Large intestine (tissue), 3 donors: ENCODE measurements around the gene DCTPP1. TPM values are rescaled to one million over a fixed set of nuclear protein-coding genes. Genes with fewer than 3 reads are reported as not detected.
A peak's percentile ranks its signal among the peaks of the same experiment; 100 is the strongest.
"Not testable (repeated sequence)": the region's sequence is repeated elsewhere in the genome, so short reads cannot be mapped to it uniquely, and the experiment has no call there.

Experiments
- DNase-seq, 2 donors: peaks; one replicate each; pipeline versions ENCODE4 v3.0.0 to v3.0.0-alpha.2; 2013
- H3K27ac ChIP-seq: one replicate; pipeline ENCODE4 v1.5.1; 2013; ENCODE audit warnings: low read length
- H3K27me3 ChIP-seq: 2 replicates; pipeline ENCODE4 v1.6.1; 2013; ENCODE audit warnings: low read length; ENCODE audit not compliant: control insufficient read depth, insufficient read depth
- H3K36me3 ChIP-seq: 2 replicates; pipeline ENCODE4 v1.6.1; 2013; ENCODE audit warnings: low read length; ENCODE audit not compliant: control insufficient read depth, insufficient read depth
- H3K4me1 ChIP-seq: one replicate; pipeline ENCODE4 v1.6.1; 2013; ENCODE audit warnings: low read length; ENCODE audit not compliant: control insufficient read depth, insufficient read depth
- H3K4me3 ChIP-seq: one replicate; pipeline ENCODE4 v1.5.1; 2013; ENCODE audit warnings: low read length
- H3K9me3 ChIP-seq: one replicate; pipeline ENCODE4 v1.6.1; 2013; ENCODE audit warnings: mild to moderate bottlenecking, low read depth, low read length, moderate library complexity; ENCODE audit not compliant: control insufficient read depth
- WGBS: methylation state at CpG from one replicate; pipeline ENCODE4 v1.1.5; 2013; ENCODE audit warnings: low lambda C conversion rate; ENCODE audit not compliant: insufficient coverage; 5-methylcytosine and 5-hydroxymethylcytosine counted together
- polyA plus RNA-seq: library from polyadenylated mRNA; unstranded; fragments of 120-200 nt; gene quantifications from one replicate; pipeline ENCODE4 v1.2.1, GENCODE V29; 2013

Gene DCTPP1
- polyA plus RNA-seq, 1 donor, result 41.6 TPM

DNA sequence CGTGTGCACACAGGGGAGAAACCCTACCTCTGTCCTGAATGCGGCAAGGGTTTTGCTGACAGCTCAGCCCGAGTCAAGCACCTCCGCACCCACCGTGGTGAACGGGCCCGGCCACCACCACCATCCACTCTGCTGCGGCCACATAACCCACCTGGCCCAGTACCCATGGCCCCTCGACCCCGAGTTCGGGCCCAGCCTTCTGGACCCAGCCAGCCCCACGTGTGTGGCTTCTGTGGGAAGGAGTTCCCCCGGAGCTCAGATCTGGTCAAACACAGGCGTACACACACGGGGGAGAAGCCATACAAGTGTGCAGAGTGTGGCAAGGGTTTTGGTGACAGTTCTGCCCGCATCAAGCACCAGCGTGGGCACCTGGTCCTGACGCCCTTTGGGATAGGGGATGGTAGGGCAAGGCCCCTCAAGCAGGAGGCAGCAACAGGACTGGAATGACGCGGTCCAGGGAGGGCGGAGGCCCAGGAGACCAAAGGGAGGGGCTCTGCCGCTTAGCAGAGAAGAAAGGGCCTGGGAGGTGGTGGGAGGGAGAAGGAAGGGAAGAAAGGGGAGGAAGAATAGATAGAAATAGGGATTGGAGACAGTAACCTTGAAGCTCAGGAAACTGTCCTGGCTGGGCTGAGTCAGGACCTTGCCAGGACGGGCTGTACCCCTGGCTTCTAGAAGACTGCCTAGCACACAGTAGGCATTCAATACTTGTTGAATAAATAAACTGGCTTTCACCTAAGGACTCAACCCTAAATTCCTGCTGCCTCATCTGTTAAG lies 31.0 kb downstream of the DCTPP1 start:
- Histone ChIP-seq H3K27ac (peak overlapping the region; percentile 87), H3K4me3 (no peak overlapping the region), H3K27me3 (no peaks in the 10 kb centered on the region), H3K4me1 (peaks cover 27% of the 10 kb centered on the region), H3K9me3 (peaks cover 7% of the 10 kb centered on the region), H3K36me3 (peaks cover 16% of the 10 kb centered on the region)
- 54% methylated on average over 2 of the region's 23 CpGs for WGBS
- DNase-seq, result no peak

DNA sequence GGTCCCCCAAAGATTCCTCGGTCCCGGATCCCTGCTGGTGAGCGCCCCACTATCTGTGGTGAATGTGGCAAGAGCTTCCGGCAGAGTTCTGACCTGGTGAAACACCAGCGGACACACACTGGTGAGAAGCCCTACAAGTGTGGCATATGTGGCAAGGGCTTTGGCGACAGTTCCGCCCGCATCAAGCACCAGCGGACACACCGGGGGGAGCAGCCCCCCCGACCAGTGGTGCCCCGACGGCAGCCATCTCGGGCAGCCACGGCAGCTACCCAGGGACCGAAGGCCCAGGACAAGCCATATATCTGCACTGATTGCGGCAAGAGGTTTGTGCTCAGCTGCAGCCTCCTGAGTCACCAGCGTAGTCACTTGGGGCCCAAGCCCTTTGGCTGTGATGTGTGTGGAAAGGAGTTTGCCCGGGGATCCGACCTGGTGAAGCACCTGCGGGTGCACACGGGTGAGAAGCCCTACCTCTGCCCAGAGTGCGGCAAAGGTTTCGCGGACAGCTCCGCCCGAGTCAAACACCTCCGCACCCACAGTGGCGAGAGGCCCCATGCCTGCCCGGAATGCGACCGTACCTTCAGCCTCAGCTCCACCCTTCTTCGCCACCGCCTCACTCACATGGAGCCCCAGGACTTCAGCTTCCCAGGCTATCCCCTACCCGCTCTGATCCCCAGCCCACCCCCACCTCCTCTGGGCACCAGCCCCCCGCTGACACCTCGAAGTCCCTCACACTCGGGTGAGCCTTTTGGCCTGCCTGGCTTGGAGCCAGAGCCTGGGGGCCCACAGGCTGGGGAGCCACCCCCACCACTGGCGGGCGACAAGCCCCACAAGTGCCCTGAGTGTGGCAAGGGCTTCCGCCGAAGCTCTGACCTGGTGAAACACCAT lies 31.8 kb downstream of the DCTPP1 start:
- no CpG with 5 or more reads among the region's 42 CpGs for WGBS
- Histone ChIP-seq H3K27me3 (no peaks in the 10 kb centered on the region), H3K4me3 (no peak overlapping the region), H3K9me3 (peaks cover 7% of the 10 kb centered on the region), H3K36me3 (peaks cover 16% of the 10 kb centered on the region), H3K27ac (no peak overlapping the region), H3K4me1 (peaks cover 27% of the 10 kb centered on the region)
- DNase-seq, result peak in 1 of 2 donors; percentile 1

DNA sequence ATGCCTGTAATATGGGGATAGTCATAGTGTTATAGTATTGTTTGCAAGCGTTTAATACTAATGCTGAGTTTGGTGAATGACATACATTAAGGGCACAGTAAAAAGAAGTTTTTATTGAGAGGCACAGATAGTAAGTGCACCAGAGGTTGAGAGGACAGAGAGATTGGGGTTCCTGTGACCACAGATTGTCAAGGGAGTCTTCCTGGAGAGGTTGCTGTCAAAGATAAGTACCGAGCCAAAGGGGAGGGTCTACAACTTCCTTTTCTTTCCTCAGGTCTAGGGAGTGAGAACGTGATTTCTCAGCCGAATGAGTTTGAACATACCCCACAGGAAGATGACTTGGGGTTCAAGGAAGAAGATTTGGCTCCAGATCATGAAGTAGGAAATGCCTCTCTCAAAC lies 32.8 kb downstream of the DCTPP1 start:
- H3K27me3 ChIP-seq, result no peaks in the 10 kb centered on the region
- H3K9me3 ChIP-seq, result peaks cover 7% of the 10 kb centered on the region
- no peak for DNase-seq
- no peak overlapping the region for H3K27ac ChIP-seq
- H3K4me3 ChIP-seq, result no peak overlapping the region
- peaks cover 16% of the 10 kb centered on the region for H3K36me3 ChIP-seq
- peaks cover 27% of the 10 kb centered on the region for H3K4me1 ChIP-seq
- no CpG with 5 or more reads among the region's 4 CpGs for WGBS

DNA sequence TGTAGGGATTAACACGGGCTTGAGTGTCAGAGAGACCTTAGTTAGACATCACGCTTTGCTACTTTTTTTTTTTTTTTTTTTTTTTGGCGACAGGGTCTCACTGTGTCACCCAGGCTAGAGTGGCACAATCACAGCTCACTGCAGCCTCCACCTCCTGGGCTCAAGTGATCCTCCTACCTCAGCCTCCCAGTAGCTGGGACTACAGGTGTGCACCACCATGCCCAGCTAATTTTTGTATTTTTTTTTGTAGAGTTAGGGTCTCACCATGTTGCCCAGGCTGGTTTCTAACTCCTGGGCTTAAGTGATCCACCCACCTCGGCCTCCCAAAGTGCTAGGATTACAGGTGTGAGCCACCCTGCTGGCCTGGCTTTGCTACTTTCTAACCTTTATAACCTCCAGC lies 33.2 kb downstream of the DCTPP1 start:
- Histone ChIP-seq H3K36me3 (peaks cover 16% of the 10 kb centered on the region), H3K4me1 (peaks cover 26% of the 10 kb centered on the region)
- H3K9me3 ChIP-seq, H3K4me3 ChIP-seq, DNase-seq, H3K27me3 ChIP-seq, H3K27ac ChIP-seq: not testable (repeated sequence)
- no CpG with 5 or more reads among the region's 4 CpGs for WGBS

DNA sequence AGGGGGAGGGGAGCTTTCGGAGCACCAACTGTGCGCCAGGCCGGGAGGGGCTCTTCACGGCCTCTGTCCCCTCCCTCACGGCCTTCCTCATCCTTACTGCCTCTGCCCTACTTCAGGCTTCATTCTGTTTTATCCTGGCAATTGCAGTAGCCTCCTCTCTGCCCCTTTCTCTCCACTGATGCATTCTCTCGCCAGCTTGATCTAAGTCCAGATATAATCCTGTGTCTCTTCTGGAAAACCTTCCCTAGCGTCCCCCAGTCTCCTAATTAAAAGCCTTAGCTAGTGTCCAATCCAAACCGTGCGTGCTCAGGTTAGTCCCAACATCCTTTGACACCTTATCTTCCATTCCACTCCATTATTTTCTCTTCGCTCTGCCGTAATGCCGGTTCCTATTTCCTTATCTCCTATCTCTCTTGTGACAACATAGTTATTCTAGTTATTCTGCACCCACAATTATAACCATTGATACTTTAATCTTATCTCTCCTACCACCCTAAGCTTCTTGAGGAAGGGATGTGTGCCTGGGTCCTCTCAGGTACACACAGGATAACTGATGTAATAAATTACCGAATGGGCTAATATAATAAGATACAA lies 33.7 kb downstream of the DCTPP1 start:
- peak overlapping the region; percentile 80 for H3K4me3 ChIP-seq
- DNase-seq, result peak in 1 of 2 donors; percentile 53
- H3K36me3 ChIP-seq, result peaks cover 16% of the 10 kb centered on the region
- H3K4me1 ChIP-seq, result peaks cover 21% of the 10 kb centered on the region
- peaks cover 7% of the 10 kb centered on the region for H3K9me3 ChIP-seq
- H3K27ac ChIP-seq, result peak overlapping the region; percentile 66
- H3K27me3 ChIP-seq, result no peaks in the 10 kb centered on the region
- 7% methylated on average over 7 of the region's 13 CpGs for WGBS

DNA sequence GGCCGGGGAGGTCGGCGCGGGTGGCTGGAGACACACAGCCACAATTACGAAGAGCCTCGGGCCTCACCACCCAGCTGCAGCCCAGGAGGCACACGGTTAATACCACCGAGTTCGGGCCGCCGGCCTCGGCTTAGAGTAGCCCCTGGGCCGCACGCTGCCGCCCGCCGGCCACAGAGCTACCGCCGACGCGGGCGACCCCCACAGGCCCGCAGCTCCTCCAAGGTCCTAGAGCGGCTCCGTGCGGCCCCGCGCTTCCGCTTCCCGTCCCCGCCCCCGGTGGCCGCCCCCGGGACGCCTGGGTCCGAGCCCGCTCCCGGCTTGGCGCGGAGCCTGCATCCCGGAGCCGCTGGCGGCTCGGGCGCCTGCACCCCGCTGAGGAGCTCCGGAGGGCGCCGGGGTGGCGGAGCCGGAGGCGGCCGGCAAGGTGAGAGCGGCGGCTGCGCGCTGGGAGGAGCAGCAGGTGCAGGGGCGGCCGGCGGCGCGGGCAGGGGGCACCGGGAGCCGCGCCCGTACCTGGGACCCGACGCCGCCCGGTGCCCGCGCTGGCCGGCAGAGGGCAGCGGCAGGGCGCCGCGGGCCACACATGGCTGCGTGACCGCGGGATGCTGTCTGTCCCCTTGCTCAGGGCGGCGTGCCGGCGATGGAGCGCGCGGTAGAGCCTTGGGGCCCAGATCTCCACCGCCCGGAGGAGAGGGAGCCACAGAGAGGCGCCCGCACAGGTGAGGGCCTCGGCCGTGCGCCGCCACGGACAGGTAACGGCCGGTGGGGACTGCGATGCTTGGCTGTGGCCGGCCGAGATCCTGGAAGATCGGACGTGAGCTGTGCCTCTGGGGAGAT lies 34.5 kb downstream of the DCTPP1 start, which contains the start of gene ZNF48:
TSS of gene ZNF48 (plus strand) at position 266 of the 837 bp plus-strand sequence. CDS start at position 641, 375 bp downstream.
- peaks cover 7% of the 10 kb centered on the region for H3K9me3 ChIP-seq
- H3K27me3 ChIP-seq, result no peaks in the 10 kb centered on the region
- H3K36me3 ChIP-seq, result peaks cover 16% of the 10 kb centered on the region
- WGBS, result no CpG with 5 or more reads among the region's 103 CpGs
- peak within 1 kb of the TSS; percentile 80 for H3K4me3 ChIP-seq
- peak within 1 kb of the TSS; percentile 70 for H3K27ac ChIP-seq
- peaks cover 20% of the 10 kb centered on the region for H3K4me1 ChIP-seq
- peak; percentile 83 to 93 for DNase-seq

DNA sequence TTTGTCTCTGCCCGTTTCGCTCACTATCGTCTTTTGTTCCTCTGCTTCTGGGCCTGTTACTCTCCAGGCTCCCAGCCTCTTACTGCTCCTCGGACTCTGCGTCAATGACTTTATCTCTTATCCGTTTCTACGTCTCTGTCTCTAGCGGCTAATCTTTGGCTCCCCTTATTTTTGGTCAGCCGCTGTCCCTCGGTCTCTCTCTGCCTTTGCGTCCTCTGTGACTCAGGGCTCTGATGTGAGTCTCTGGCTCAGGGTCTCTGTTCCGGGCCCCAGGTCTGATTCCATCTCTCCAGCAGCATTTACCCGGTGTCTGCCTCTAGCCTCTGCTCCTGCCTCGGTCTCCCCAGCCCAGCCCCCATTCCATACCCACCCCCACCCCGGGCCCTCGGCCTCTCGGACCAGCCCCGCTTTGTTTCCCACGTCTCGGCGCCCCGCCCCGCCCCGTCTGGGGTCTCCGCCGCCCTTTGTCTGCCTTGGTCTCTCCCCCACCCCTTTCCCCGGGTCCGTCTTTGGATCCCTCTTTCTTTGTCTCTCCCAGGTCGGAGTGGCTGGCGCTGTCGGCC lies 35.2 kb downstream of the DCTPP1 start:
- Histone ChIP-seq H3K27me3 (no peaks in the 10 kb centered on the region), H3K9me3 (peaks cover 3% of the 10 kb centered on the region), H3K27ac (peak overlapping the region; percentile 70), H3K4me3 (peak overlapping the region; percentile 70), H3K4me1 (peaks cover 17% of the 10 kb centered on the region), H3K36me3 (peaks cover 16% of the 10 kb centered on the region)
- WGBS, result 18% methylated on average over 3 of the region's 31 CpGs
- peak in 1 of 2 donors; percentile 45 for DNase-seq

DNA sequence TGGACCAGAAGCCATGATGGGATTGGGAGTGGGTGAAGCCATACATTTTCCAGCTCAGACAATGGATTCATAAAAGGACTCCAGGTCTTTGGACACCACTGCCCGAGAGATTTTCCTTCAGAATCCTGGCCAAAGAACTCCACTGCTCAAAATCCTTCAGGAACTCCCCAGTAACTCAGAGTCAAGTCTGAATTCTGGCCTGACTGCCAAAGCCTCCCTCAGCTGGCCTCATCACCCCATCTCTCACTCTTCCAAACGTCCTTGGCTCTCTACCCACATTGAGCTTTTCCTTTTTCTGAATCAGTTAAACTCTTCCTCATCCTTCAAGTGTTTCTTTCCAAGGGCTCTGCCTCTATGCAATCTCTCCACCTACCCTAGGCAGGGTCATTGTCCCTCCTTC lies 46.3 kb downstream of the DCTPP1 start:
- Histone ChIP-seq H3K27me3 (no peaks in the 10 kb centered on the region), H3K4me3 (no peak overlapping the region), H3K9me3 (no peaks in the 10 kb centered on the region), H3K4me1 (peaks cover 5% of the 10 kb centered on the region), H3K36me3 (peaks cover 2% of the 10 kb centered on the region), H3K27ac (no peak overlapping the region)
- WGBS, result 43% methylated on average over 1 of the region's 2 CpGs
- DNase-seq, result no peak

DNA sequence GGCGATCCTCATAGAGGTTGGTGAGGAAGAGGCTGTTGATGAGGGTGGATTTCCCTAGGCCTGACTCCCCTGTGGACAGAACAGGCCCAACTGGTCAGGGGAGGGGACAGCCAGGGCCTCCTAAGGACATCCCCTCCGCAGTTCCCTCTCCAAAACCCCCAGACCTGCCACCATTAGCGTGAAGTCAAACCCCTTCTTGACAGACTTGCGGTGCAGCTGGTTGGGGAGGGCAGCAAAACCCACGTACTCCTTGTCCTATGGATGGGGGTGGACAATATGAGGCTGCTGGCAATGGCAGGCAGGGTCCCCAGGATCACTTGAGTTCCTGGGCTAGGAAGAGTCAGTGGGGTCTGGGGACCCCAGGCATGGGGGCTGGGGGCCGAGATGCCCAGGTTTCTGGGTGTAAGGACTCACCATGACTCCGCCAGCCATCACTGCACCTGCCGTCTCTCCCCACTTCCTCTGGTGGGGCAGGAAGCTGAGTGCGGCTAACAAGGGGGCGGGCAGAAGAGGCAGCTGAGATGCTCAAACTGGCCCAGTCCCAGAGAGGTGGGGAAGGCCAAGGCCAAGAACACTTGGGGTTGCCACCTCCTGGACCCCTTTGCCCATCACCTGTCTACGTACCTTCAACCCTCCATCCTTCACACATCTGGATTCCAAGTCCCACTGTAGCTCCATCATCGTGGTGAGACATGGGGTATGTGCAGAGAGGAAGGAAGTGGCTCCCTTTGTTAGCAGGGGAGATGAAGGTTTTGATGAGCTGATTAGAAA lies 47.5 kb downstream of the DCTPP1 start, which contains the start of gene SEPTIN1:
TSS of gene SEPTIN1 (minus strand) at position 451 of the 771 bp plus-strand sequence. CDS start at position 432, 19 bp downstream.
- WGBS, result no CpG with 5 or more reads among the region's 12 CpGs
- Histone ChIP-seq H3K36me3 (peaks cover 2% of the 10 kb centered on the region), H3K4me3 (no peak within 1 kb of the TSS), H3K9me3 (no peaks in the 10 kb centered on the region), H3K27ac (no peak within 1 kb of the TSS), H3K27me3 (no peaks in the 10 kb centered on the region), H3K4me1 (peaks cover 7% of the 10 kb centered on the region)
- DNase-seq, result no peak
